ENCODE data around the gene AHNAK2.
"Not testable (repeated sequence)": the region's sequence is repeated elsewhere in the genome, so short reads cannot be mapped to it uniquely, and the experiment has no call there.

The AHNAK2 gene

DNA sequence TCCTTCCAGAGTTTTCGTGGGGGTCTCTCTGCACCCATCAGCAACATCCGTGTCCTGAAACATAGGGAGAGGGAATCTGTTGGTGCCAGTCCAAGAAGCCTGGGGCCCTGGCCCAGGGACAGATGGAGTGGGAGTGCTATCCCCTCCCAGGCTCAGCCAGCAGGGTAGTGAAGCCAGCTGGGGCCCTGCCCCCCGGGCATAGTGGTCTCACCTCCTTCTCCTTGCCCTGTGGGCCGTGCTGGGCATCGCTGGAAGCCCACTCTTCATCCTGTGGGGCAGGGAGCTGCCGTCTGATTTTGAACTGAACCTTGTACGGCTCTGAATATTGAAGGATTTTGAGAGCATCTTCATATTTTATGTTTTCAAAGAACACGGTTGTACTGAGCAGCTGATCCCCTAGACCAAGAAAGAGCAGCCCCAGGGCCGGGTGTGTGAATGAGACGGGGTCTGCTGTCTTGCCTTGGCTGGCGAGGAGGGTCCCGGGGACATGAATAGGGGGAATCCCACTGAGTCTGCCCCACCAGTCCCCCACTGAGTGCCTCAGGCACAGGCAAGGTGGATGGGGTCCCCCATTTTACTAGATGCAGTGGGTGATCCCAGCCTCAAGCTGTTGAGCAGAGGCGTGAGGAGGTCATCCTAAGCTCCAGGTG lies 23.3 kb downstream of the AHNAK2 start:
- DNase-seq (ENCODE audit: low read depth in 2 of 3, low spot score in 1 of 3), result no peak

DNA sequence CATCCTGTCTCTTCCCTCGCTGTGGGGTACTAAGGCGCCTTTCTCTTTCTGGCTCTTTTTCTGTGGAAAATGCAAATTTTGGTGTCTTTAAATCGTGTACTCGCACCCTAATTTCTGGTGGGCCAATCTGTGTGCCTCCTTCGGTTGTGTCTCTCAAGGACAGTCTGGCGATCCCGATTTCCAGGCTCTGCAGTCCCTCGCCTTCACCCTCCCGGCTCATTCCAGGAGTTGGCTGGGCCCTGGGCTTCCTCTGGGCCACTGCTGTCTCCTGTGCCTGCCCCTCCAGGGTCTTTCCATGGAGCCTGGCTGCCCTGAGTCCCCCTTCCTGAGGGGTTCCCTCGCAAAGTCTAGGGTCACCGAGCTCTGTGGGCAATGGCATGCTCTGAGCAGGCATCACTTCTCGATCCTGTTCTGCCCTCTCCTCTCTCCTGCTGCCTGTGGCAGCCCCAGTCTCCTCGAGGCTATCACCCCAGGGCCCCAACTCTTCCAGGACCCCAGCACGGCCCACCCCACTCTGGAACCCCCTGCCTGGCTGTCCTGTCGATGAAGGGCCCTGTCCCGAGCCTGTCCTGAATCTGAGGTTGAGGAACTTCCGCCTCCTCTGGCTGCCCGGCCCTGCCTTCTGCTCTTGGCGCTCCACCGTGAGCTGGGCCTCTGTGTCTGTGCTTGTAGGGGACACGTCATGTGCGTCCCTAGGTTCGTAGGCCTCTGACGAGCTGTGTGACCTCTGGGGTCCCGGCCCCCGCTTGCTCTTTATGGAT lies 24.1 kb downstream of the AHNAK2 start:
- DNase-seq (ENCODE audit: low read depth in 2 of 3, low spot score in 1 of 3), result no peak

DNA sequence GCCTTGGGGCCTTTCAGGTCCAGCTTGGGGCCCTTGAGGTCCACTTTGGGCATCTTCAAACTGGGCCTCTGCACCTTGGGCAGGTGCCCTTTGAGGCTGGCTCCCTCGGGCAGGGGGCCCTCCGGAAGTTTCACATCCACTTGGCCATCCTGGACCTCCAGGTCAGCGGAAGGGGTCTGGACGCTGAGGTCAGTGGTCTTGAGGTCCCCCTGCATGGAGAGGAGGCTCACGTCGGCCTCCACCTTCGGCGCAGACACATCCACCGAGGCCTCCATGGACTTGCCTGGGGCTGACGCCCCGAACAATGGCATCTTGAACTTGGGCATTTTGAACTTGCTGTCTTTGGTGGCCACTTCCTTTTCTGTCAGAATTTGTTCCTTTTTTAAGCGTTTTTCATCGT lies 25.1 kb downstream of the AHNAK2 start:
- DNase-seq (ENCODE audit: low read depth in 2 of 3, low spot score in 1 of 3), result no peak

DNA sequence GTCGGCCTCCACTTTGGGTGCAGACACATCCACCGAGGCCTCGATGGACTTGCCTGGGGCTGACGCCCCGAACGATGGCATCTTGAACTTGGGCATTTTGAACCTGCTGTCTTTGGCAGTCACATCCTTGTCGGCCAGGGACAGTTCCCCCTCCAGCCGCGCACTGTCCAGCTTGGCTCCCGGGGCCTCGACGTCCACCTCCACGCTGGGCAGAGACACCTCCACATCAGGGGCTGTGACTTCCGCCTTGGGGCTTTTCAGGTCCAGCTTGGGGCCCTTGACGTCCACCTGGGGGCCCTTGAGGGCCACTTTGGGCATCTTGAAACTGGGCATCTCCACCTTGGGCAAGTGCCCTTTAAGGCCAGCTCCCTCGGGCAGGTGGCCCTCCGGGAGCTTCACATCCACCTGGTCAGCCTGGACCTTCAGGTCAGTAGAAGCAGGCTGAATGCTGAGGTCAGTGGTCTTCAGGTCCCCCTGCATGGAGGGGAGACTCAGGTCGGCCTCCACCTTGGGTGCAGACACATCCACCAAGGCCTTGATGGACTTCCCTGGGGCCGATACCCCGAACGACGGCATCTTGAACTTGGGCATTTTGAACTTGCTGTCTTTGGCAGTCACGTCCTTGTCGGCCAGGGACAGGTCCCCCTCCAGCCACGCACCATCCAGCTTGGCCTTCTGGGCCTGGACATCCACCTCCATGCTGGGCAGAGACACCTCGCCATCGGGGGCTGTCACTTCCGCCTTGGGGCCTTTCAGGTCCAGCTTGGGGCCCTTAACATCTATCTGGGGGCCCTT lies 26.1 kb downstream of the AHNAK2 start:
- DNase-seq (ENCODE audit: low read depth in 2 of 3, low spot score in 1 of 3), result not testable (repeated sequence)

DNA sequence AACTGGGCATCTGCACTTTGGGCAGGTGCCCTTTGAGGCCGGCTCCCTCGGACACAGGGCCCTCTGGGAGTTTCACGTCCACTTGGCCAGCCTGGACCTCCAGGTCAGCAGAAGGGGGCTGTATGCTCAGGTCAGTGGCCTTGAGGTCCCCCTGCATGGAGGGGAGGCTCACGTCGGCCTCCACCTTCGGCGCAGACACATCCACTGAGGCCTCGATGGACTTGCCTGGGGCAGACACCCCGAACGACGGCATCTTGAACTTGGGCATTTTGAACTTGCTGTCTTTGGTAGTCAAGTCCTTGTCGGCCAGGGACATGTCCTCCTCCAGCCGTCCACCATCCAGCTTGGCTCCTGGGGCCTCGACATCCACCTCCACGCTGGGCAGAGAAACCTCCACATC lies 27.5 kb downstream of the AHNAK2 start:
- DNase-seq (ENCODE audit: low read depth in 2 of 3, low spot score in 1 of 3), result not testable (repeated sequence)

DNA sequence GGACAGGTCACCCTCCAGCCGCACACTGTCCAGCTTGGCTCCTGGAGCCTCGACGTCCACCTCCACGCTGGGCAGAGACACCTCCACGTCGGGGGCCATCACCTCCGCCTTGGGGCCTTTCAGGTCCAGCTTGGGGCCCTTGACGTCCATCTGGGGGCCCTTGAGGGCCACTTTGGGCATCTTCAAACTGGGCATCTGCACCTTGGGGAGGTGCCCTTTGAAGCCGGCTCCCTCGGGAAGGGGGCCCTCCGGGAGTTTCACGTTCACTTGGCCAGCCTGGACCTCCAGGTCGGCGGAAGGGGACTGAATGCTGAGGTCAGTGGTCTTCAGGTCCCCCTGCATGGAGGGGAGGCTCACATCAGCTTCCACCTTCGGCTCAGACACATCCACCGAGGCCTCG lies 28.2 kb downstream of the AHNAK2 start:
- DNase-seq (ENCODE audit: low read depth in 2 of 3, low spot score in 1 of 3), result no peak

DNA sequence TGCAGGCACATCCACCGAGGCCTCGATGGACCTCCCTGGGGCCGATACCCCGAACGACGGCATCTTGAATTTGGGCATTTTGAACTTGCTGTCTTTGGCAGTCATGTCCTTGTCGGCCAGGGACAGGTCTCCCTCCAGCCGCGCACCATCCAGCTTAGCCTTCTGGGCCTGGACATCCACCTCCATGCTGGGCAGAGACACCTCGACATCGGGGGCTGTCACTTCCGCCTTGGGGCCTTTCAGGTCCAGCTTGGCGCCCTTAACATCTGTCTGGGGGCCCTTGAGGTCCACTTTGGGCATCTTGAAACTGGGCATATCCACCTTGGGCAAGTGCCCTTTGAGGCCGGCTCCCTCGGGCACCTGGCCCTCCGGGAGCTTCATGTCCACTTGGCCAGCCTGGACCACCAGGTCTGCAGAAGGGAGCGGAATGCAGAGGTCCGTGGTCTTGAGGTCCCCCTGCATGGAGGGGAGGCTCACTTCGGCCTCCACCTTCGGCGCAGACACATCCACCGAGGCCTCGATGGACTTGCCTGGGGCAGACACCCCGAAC lies 28.7 kb downstream of the AHNAK2 start:
- not testable (repeated sequence) for DNase-seq (ENCODE audit: low read depth in 2 of 3, low spot score in 1 of 3)

DNA sequence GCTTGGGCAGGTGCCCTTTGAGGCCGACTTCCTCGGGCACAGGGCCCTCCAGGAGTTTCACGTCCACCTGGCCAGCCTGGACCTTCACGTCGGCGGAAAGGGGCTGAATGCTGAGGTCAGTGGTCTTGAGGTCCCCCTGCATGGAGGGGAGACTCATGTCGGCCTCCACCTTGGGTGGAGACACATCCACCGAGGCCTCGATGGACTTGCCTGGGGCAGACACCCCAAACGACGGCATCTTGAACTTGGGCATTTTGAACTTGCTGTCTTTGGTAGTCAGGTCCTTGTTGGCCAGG lies 29.5 kb downstream of the AHNAK2 start:
- DNase-seq (ENCODE audit: low read depth in 2 of 3, low spot score in 1 of 3), result no peak

DNA sequence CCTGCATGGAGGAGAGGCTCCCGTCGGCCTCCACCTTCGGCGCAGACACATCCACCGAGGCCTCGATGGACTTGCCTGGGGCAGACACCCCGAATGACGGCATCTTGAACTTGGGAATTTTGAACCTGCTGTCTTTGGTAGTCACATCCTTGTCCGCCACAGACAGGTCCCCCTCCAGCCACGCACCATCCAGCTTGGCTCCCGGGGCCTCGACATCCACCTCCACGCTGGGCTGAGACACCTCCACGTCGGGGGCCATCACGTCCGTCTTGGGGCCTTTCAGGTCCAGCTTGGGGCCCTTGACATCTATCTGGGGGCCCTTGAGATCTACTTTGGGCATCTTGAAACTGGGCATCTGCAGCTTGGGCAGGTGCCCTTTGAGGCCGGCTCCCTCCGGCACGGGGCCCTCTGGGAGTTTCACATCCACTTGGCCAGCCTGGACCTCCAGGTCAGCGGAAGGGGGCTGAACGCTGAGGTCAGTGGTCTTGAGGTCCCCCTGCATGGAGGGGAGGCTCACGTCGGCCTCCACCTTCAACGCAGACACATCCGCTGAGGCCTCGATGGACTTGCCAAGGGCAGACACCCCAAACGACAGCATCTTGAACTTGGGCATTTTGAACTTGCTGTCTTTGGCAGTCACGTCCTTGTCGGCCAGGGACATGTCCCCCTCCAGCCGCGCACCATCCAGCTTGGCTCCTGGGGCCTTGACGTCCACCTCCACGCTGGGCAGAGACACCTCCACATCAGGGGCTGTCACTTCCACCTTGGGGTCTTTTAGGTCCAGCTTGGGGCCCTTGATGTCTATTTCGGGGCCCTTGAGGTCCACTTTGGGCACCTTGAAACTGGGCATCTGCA lies 30.1 kb downstream of the AHNAK2 start:
- not testable (repeated sequence) for DNase-seq (ENCODE audit: low read depth in 2 of 3, low spot score in 1 of 3)

DNA sequence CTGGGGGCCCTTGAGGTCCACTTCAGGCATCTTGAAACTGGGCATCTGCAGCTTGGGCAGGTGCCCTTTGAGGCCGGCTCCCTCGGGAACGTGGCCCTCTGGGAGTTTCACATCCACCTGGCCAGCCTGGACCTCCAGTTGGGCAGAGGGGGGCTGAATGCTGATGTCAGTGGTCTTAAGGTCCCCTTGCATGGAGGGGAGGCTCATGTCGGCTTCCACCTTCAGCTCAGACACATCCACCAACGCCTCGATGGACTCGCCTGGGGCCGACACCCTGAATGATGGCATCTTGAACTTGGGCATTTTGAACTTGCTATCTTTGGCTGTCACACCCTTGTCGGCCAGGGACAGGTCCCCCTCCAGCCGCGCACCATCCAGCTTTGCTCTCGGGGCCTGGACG lies 31.0 kb downstream of the AHNAK2 start:
- not testable (repeated sequence) for DNase-seq (ENCODE audit: low read depth in 2 of 3, low spot score in 1 of 3)

DNA sequence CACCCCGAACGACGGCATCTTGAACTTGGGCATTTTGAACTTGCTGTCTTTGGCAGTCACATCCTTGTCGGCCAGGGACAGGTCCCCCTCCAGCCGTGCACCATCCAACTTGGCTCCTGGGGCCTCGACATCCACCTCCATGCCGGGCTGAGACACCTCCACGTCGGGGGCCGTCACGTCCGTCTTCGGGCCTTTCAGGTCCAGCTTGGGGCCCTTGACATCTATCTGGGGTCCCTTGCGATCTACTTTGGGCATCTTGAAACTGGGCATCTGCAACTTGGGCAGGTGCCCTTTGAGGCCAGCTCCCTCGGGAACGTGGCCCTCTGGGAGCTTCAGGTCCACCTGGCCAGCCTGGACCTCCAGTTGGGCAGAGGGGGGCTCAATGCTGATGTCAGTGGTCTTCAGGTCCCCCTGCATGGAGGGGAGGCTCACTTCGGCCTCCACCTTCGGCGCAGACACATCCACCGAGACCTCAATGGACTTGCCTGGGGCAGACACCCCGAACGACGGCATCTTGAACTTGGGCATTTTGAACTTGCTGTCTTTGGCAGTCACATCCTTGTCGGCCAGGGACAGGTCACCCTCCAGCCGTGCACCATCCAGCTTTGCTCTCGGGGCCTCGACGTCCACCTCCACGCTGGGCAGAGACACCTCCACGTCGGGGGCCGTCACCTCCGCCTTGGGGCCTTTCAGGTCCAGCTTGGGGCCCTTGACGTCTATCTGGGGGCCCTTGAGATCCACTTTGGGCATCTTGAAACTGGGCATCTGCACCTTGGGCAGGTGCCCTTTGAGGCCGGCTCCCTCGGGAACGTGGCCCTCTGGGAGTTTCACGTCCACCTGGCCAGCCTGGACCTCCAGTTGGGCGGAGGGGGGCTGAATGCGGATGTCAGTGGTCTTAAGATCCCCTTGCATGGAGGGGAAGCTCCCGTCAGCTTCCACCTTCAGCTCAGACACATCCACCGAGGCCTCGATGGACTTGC lies 31.9 kb downstream of the AHNAK2 start:
- not testable (repeated sequence) for DNase-seq (ENCODE audit: low read depth in 2 of 3, low spot score in 1 of 3)

DNA sequence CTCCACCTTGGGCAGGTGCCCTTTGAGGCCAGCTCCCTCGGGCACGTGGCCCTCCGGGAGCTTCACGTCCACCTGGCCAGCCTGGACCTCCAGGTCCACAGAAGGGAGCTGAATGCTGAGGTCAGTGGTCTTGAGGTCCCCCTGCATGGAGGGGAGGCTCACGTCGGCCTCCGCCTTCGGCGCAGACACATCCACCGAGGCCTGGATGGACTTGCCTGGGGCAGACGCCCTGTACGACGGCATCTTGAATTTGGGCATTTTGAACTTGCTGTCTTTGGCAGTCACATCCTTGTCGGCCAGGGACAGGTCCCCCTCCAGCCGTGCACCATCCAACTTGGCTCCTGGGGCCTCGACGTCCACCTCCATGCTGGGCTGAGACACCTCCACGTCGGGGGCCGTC lies 32.9 kb downstream of the AHNAK2 start:
- DNase-seq (ENCODE audit: low read depth in 2 of 3, low spot score in 1 of 3), result not testable (repeated sequence)

DNA sequence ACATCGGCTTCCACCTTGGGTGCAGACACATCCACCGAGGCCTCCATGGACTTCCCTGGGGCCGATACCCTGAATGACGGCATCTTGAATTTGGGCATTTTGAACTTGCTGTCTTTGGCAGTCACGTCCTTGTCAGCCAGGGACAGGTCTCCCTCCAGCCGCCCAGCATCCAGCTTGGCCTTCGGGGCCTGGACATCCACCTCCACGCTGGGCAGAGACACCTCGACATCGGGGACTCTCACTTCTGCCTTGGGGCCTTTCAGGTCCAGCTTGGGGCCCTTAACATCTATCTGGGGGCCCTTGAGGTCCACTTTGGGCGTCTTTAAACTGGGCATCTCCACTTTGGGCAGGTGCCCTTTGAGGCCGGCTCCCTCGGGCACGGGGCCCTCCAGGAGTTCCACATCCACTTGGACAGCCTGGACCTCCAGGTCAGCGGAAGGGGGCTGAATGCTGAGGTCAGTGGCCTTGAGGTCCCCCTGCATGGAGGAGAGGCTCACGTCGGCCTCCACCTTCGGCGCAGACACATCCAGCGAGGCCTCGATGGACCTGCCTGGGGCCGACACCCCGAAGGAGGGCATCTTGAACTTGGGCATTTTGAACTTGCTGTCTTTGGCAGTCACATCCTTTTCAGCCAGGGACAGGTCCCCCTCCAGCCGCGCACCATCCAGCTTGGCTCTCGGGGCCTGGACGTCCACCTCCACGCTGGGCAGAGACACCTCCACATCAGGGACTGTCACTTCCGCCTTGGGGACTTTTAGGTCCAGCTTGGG lies 33.6 kb downstream of the AHNAK2 start:
- not testable (repeated sequence) for DNase-seq (ENCODE audit: low read depth in 2 of 3, low spot score in 1 of 3)

DNA sequence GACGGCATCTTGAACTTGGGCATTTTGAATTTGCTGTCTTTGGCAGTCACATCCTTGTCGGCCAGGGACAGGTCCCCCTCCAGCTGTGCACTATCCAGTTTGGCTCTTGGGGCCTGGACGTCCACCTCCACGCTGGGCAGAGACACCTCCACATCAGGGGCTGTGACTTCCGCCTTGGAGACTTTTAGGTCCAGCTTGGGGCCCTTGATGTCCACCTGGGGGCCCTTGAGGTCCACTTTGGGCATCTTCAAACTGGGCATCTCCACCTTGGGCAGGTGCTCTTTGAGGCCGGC lies 34.2 kb downstream of the AHNAK2 start:
- not testable (repeated sequence) for DNase-seq (ENCODE audit: low read depth in 2 of 3, low spot score in 1 of 3)

DNA sequence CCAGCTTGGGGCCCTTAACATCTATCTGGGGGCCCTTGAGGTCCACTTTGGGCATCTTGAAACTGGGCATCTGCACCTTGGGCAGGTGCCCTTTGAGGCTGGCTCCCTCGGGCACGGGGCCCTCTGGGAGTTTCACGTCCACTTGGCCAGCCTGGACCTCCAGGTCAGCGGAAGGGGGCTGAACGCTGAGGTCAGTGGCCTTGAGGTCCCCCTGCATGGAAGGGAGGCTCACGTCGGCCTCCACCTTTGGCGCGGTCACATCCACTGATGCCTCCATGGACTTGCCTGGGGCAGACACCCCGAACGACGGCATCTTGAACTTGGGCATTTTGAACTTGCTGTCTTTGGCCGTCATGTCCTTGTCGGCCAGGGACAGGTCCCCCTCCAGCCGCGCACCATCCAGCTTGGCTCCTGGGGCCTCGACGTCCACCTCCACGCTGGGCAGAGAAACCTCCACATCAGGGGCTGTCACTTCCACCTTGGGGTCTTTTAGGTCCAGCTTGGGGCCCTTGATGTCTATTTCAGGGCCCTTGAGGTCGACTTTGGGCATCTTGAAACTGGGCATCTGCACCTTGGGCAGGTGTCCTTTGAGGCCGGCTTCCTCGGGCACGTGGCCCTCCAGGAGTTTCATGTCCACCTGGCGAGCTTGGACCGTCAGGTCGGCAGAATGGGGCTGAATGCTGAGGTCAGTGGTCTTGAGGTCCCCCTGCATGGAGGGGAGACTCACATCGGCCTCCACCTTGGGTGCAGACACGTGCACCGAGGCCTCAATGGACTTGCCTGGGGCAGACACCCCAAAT lies 34.8 kb downstream of the AHNAK2 start:
- not testable (repeated sequence) for DNase-seq (ENCODE audit: low read depth in 2 of 3, low spot score in 1 of 3)

DNA sequence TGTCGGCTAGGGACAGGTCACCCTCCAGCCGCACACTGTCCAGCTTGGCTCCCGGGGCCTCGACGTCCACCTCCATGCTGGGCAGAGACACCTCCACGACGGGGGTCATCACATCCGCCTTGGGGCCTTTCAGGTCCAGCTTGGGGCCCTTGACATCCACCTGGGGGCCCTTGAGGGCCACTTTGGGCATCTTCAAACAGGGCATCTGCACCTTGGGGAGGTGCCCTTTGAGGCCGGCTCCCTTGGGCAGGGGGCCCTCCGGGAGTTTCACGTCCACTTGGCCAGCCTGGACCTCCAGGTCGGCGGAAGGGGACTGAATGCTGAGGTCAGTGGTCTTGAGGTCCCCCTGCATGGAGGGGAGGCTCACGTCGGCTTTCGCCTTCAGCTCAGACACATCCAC lies 35.6 kb downstream of the AHNAK2 start:
- no peak for DNase-seq (ENCODE audit: low read depth in 2 of 3, low spot score in 1 of 3)

DNA sequence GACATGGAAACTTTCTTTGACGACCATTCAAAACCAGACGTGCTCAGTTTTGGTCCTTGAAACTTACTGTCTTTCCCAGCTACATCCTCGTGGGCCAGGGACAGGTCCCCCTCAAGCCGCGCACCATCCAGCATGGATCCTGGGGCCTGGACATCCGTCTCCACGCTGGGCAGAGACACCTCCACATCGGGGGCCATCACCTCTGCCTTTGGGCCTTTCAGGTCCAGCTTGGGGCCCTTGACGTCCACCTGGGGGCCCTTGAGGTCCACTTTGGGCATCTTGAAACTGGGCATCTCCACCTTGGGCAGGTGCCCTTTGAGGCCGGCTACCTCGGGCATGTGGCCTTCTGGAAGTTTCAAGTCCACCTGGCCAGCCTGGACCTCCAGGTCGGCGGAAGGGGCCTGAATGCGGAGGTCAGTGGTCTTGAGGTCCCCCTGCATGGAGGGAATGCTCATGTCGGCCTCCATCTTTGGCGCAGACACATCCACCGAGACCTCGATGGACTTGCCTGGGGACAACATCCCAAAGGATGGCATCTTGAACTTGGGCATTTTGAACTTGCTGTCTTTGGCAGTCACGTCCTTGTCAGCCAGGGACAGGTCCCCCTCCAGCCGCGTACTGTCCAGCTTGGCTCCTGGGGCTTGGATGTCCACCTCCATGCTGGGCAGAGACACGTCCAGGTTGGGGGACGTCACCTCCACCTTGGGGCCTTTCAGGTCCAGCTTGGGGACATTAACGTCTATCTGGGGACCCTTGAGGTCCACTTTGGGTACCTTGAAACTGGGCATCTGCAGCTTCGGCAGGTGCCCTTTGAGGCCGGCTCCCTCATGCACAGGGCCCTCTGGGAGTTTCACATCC lies 36.4 kb downstream of the AHNAK2 start:
- no peak for DNase-seq (ENCODE audit: low read depth in 2 of 3, low spot score in 1 of 3)
